RPMI8226 (cell line): ENCODE measurements around the gene ACTL10.

ENCODE experiments used
- DNase-seq: peaks from one replicate; pipeline ENCODE4 v3.0.0-alpha.2; 2015

ACTL10 gene

DNA sequence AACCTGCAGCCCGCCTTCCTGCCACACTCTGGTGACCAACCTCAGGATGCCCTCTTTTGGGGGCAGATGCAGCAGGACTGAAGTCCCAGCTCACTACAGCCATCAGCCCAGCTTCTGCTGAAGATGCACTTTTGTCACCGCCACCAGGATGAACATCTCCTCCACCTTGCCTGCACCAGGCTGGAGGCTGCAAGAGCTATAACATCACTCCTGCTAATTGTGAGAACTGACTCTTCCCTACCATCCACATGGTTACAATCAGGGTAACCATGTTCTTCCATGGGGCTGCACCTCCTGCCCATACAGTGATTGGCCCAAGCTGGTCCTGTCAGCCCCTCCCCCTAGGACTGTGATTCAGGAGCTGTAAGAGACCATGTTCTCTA lies 2.0 kb upstream of the ACTL10 start:
- DNase-seq, result peak; percentile 51

GRCh38 chr20:33667245-33667675 lies 517 bp downstream of the ACTL10 start:
- peak; percentile 81 for DNase-seq

DNA sequence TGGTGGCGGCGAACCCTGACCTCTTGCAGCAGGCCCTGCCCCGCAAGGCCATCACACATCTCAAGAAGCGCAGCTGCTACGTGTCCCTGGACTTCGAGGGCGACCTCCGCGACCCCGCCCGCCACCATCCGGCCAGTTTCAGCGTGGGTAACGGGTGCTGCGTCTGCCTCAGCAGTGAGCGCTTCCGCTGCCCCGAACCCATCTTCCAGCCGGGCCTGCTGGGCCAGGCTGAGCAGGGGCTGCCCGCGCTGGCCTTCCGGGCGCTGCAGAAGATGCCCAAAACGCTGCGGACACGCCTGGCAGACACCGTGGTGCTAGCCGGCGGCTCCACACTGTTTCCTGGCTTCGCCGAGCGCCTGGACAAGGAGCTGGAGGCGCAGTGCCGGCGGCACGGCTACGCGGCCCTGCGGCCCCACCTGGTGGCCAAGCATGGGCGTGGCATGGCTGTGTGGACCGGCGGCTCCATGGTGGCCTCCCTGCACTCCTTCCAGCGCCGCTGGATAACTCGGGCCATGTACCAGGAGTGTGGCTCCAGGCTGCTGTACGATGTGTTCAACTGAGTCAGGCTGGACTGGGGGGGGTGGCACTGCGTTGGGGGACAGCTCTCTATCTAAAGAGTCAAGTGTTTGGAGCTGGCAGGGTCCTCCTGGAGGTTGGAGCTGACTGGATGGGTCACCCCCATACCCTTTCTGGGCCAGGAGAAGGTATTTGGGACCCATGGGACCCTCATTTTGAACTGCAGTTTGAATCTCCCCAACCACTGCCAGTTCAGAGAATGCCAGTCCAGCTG lies 1.1 kb downstream of the ACTL10 start:
- DNase-seq, result peak; percentile 91

DNA sequence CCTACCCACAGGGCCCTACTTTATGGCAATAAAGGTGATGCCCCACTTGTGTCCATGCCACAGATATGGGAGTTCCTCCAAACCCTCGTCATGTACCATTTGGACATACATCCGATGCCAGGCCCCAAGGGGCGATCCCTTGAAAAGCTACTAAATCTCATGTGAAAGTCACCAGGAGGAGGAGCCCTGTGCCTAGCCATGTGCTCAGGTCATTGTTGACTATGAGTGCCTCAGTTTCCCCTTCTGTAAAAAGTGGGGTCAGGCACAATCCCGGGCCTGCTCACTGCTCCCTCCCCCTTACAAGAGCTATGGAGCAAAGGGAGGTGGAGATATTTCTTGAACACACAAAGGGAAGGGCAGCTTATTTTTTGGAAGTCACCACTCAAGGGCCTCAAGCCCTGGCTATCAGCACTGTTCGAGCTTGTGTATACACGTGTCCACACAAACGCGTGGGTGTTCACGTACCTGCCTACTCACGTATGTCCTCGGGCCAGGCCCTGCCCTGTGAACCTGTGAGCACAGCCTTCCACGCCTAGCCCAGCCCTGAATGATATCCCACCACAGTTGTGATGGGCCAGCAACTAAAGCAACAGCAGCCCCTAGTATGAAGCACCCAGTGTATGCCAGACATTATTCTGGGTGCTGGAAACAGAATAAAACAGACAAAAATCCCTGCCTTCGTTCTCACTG lies 1.9 kb downstream of the ACTL10 start:
- DNase-seq, result no peak

DNA sequence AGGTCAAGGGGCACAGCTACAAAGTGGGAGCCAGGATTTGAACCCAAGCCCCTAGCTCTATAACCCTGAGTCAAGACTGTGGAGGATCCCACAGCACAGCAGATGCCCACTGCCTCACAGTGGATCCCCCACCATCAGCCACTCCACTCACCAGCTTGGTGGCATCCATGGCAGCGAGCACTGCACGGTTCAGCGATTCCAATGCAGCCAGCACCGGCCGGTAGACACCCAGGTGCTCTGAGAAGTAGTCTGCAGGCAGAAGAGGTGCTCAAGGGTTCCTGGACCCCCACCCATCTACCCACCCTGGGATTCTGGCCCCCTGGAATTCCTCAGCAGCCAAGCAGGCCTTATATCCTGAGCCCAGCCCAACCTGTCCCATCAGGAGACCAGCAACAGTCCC lies 2.5 kb downstream of the ACTL10 start:
- DNase-seq, result no peak

DNA sequence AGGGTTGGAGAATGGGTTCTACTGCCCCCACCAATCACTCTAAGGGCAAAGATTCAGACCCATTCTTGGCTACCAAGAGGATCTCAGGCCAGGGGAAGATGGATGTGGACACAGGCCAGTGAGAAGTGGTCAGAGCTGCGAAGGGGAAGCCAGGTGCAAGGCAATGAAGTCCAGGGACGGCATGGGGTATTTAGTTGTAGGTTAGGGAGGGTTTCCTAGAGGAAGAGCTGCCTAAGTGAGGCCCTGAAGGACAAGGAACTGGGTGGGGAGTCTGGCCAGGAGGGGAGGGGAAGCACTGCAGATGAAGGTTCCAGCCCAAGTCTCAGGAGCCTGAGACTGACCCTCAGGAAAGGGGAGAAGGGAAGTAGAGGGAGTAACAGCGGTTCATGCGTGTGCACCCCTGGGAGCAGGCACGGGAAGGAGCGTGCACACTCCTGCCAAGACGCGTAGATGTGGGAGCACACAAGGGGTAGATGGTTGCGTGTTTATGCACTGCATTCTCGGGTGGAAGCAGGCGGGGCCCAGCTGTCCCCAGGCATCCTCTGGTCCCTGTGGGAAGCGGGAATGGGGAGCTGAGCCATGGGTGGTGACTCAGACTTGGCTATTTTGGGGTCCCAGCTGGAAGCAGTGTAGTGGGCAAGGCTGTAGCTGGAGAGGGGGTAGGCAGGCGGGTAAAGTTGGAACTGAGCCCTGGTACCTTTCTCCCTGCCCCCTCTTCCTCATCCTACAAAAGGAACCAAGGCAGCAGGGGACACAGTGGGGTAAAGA lies 3.3 kb downstream of the ACTL10 start:
- no peak for DNase-seq

- DNase-seq, result no peak
Observed at GRCh38 chr20:33670715-33671499, 4.2 kb downstream of the ACTL10 start.

DNA sequence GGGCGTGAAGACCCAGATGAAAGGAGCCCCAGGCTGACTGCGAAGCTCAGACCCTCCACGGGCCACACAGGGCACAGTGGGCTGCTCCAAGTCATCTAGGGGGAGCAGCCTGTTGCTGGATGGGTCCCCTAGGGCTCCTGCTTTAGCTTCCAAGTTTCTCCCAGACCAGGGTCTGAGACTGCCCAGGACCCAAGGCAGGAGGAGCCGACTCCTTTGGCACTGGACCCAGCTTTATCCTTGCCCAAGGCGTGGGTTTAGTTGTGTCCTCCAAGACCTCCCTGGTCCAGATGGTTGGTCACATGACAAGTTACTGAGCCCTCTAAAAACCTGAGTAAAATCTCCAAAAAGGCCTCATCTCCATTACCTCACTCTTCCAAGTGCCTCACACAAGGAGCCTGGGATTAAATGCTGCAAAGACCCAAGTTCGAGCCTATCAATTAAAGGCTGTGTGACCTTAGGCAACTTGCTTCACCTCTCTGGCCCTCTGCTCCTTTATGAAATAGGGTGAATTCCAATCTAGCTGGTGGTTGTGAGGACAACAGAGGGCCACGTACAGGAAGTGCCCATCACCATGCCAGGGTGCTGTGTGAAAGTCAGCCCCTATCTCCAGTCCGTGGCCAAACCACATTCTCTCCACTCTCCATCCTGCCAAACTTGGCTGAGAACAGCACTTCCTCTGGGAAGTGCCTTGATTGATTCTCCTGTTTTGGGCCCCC lies 5.0 kb downstream of the ACTL10 start:
- no peak for DNase-seq

DNA sequence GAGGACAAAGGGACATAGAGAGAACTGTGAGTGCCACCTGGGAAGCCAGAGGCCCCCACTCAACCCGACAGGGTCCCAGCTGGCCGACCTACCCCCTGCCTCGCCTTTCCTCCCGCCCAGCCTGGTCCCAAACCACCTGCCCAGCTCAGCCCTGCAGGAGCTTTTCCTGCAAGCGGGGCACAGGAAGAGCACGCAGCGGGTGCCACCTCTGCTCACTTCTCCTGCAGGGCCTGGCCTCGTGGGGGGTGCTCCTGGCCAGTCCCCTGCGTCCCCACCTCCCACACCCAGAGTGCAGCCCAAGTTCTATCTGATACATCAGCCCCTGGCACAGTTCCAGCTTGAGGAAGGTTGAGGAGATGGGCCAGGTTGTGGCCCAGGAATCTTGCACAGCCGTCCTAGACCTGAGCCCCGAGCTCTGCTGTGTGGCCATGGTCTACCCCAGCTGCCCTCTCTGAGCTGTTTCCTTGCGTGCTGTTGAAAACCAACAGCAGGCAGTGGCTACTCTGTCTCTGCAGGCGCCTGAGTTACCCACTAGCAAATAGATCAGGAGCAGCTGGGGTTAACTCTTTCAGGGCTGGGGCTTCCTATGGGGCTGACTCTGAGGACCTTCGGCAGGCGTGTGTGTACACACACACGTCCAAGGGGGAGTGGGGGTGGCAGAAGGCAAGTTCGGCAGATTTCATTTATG lies 5.8 kb downstream of the ACTL10 start:
- DNase-seq, result no peak

GRCh38 chr20:33673114-33673409 lies 6.3 kb downstream of the ACTL10 start:
- DNase-seq, result no peak

- no peak for DNase-seq
Observed at GRCh38 chr20:33673410-33674293, 6.9 kb downstream of the ACTL10 start.

- DNase-seq, result peak; percentile 88
Observed at GRCh38 chr20:33674294-33675135, 7.8 kb downstream of the ACTL10 start, which contains the start of gene NECAB3. Gene NECAB3, minus strand, starts transcription at chr20:33674428. Its CDS starts 76 bp downstream, at chr20:33674352.

DNA sequence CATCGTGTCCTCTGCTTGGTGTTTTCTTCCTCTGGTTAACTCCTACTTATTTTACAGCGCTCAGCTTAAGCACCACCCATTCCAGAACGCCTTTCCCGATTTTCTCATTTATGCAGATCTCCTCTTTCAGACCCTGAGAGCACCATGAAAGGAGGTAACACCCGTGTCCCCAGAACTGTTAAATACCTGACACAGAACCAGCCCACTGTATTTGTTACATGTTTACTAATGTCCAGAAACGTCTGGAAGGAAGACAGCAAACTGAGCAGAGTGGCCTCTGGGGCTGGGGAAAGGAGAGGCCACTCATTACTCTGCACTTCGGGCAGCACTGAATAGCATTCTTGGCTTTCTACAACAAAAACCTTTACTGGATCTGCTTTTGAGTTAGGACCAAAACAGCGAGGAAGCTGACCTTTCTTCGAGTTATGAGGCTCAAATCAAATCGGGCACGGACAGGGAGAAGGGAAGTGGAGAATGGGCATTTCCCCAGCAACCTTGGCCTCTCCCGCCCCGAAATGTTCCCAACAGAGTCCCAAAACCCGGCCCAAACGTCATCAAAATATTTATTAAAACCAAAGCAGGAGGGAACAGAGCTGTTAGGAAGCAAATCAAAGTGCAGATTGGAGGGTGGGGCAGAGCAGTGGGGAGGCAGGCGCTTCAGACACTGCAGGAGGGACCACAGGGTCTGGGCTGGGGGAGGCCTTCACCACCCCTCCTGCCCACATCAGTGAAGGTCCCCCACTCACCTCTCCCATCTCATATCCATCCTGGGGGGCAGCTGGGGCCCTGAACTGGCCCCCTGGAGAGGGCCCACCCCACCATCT lies 8.6 kb downstream of the ACTL10 start:
- no peak for DNase-seq

DNA sequence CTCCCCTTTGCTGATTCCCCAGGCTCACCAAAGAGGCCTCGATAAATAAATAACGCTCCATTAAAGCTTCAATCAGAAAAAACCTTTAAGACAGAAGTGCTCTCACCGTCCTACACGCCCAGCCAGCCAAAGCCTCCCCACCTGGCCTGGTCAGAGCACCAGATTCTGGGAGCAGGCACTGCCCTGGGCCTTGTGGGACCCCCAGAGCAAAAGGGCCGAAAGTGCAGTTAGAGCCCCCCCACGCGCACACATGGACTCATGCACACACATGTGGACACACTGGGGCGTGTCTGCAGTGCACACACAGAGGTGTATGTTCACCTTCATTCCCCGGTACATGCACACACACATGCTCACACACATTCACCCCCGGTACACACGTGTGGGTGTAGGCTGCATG lies 9.4 kb downstream of the ACTL10 start:
- DNase-seq, result no peak

DNA sequence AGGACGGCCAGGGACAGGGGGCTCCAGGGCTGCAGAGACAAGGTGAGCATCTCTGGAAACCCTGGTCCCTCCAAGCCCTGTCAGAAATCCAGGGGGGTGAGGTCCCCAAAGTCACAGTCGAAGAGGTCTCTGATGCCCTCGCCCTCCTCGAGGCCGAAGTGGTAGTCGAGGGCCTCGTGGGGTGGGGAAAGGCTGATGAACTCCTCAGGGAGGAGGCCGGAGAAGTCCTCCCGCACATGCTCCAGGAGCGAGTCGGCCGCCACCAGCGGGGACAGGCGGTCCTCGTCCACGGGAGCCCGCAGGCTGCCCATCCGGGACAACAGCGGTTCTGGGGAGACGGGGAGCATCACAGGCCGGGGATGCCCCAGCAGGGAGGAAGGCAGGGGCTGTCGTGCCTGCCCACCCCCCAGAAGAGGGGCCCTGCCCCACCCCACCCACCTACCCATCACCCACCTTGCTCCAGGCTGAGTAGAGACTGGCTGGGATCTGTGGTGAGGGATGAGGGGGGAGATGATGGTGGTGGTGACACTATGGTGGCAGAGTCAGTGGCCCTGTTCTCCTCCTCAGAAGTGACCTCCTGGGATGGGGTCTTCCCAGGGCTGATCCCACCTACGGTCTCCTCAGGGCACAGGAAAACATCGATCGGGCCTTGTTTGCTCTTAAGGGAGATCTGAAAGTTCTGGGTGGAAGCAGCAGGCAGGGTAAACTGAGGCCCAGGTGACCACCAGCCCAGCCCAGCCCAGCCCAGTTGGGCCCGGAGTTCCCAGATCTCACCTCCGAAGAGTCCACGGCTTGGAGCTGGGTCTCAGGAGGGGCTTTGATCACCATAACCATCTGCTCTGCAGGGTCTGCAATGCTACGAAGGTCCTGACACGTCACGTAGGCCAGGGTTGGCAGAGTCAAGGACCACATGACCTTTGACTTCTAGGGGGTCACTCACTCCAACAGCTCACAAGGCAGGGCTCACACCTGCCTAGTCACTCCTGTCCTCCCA lies 10.2 kb downstream of the ACTL10 start:
- no peak for DNase-seq

- no peak for DNase-seq
Observed at GRCh38 chr20:33677991-33678702, 11.4 kb downstream of the ACTL10 start.
